Neural crest cell (in vitro differentiated cells): Measurements from ENCODE around the gene RIPOR1. TPM values are rescaled to one million over a fixed set of nuclear protein-coding genes. Genes with fewer than 3 reads are reported as not detected.

Experiments
- DNase-seq: peaks from one replicate; pipeline ENCODE4 v3.0.0; 2021; ENCODE audit warnings: low read depth, mixed read lengths, low spot score
- H3K27ac Mint-ChIP-seq: one replicate; pipeline ENCODE4 v1.8.0; 2021; ENCODE audit warnings: mild to moderate bottlenecking, mixed read lengths; ENCODE audit not compliant: unreplicated experiment
- H3K27me3 Mint-ChIP-seq: 2 replicates; pipeline ENCODE4 v1.8.0; 2021; ENCODE audit warnings: low read depth, mild to moderate bottlenecking, mixed read lengths
- H3K36me3 Mint-ChIP-seq: 2 replicates; pipeline ENCODE4 v1.8.0; 2021; ENCODE audit warnings: low read depth, mild to moderate bottlenecking, mixed read lengths
- H3K4me1 Mint-ChIP-seq: 2 replicates; pipeline ENCODE4 v1.8.0; 2021; ENCODE audit warnings: mixed read lengths
- H3K4me3 Mint-ChIP-seq: one replicate; pipeline ENCODE4 v1.8.0; 2021; ENCODE audit warnings: mild to moderate bottlenecking, mixed read lengths
- H3K9me3 Mint-ChIP-seq: 2 replicates; pipeline ENCODE4 v1.8.0; 2021; ENCODE audit warnings: mixed read lengths
- CTCF ChIP-seq: fragments of 200-600 bp; sonication (generic); conservative IDR thresholded peaks from 2 replicates; pipeline ENCODE4 v1.5.0; 2021; ENCODE audit warnings: antibody characterized with exemption, mild to moderate bottlenecking
- total RNA-seq: library from RNA; stranded (reverse); gene quantifications from 2 replicates; pipeline ENCODE4 v1.2.1, GENCODE V29; 2021

RIPOR1 gene
- total RNA-seq, 1 donor from 2014 or later: 60.6 TPM

GRCh38 chr16:67540756-67541155, 12.1 kb downstream of the RIPOR1 start:
- no peaks in the 10 kb centered on the region for H3K9me3 Mint-ChIP-seq
- H3K4me1 Mint-ChIP-seq: peaks cover 29% of the 10 kb centered on the region
- no peak for DNase-seq
- peaks cover 10% of the 10 kb centered on the region for H3K36me3 Mint-ChIP-seq
- H3K4me3 Mint-ChIP-seq: peak overlapping the region; percentile 6
- H3K27me3 Mint-ChIP-seq: peaks cover 25% of the 10 kb centered on the region
- H3K27ac Mint-ChIP-seq: no peak overlapping the region
- TF ChIP-seq CTCF: no peak

GRCh38 chr16:67541391-67542263, 13.0 kb downstream of the RIPOR1 start:
- Mint-ChIP-seq H3K27me3 (peaks cover 18% of the 10 kb centered on the region), H3K4me1 (peaks cover 21% of the 10 kb centered on the region), H3K36me3 (peaks cover 10% of the 10 kb centered on the region), H3K4me3 (peak overlapping the region; percentile 60), H3K27ac (no peak overlapping the region), H3K9me3 (no peaks in the 10 kb centered on the region)
- no peak for TF ChIP-seq CTCF
- no peak for DNase-seq

GRCh38 chr16:67542464-67542863, 13.8 kb downstream of the RIPOR1 start:
- Mint-ChIP-seq H3K27me3 (peaks cover 15% of the 10 kb centered on the region), H3K9me3 (no peaks in the 10 kb centered on the region), H3K36me3 (peaks cover 10% of the 10 kb centered on the region), H3K4me1 (peaks cover 14% of the 10 kb centered on the region), H3K27ac (no peak overlapping the region), H3K4me3 (peak overlapping the region; percentile 60)
- no peak for DNase-seq
- TF ChIP-seq CTCF: no peak

- Mint-ChIP-seq H3K4me3 (no peak overlapping the region), H3K36me3 (peaks cover 10% of the 10 kb centered on the region), H3K27me3 (peaks cover 15% of the 10 kb centered on the region), H3K4me1 (peaks cover 14% of the 10 kb centered on the region), H3K27ac (no peak overlapping the region), H3K9me3 (no peaks in the 10 kb centered on the region)
- no peak for DNase-seq
- TF ChIP-seq CTCF: no peak
Measured at GRCh38 chr16:67543036-67543435, 14.4 kb downstream of the RIPOR1 start.

GRCh38 chr16:67543582-67543981, 15.0 kb downstream of the RIPOR1 start:
- peaks cover 10% of the 10 kb centered on the region for H3K36me3 Mint-ChIP-seq
- no peak for TF ChIP-seq CTCF
- no peaks in the 10 kb centered on the region for H3K9me3 Mint-ChIP-seq
- DNase-seq: no peak
- no peak overlapping the region for H3K27ac Mint-ChIP-seq
- H3K4me1 Mint-ChIP-seq: peaks cover 14% of the 10 kb centered on the region
- peak overlapping the region; percentile 41 for H3K4me3 Mint-ChIP-seq
- H3K27me3 Mint-ChIP-seq: peaks cover 15% of the 10 kb centered on the region
